HG03108 (cell line): ENCODE data around the gene HECTD2.
"Not testable (repeated sequence)": the region's sequence is repeated elsewhere in the genome, so short reads cannot be mapped to it uniquely, and the experiment has no call there.

Source experiments
- ATAC-seq: cut with Tn5 transposase; IDR thresholded peaks from one replicate; pipeline ENCODE4 v1.9.1; 2021; ENCODE audit warnings: moderate library complexity; ENCODE audit not compliant: unreplicated experiment

Gene HECTD2

GRCh38 chr10:91409869-91410637 is at the start of gene HECTD2:
HECTD2 (plus strand) TSS chr10:91410344; CDS start chr10:91410439, 95 bp downstream.
- peak; percentile 91 for ATAC-seq

GRCh38 chr10:91360461-91360860 is 49.7 kb upstream of the HECTD2 start:
- no peak for ATAC-seq

GRCh38 chr10:91365519-91365918 is 44.6 kb upstream of the HECTD2 start:
- not testable (repeated sequence) for ATAC-seq

GRCh38 chr10:91366704-91367103 is 43.4 kb upstream of the HECTD2 start:
- ATAC-seq, result no peak

- no peak for ATAC-seq
These were observed 43.0 kb upstream of the HECTD2 start for GRCh38 chr10:91367127-91367531.

- no peak for ATAC-seq
These were observed 42.6 kb upstream of the HECTD2 start for GRCh38 chr10:91367558-91367957.

GRCh38 chr10:91369978-91370589 is 40.1 kb upstream of the HECTD2 start:
- not testable (repeated sequence) for ATAC-seq

GRCh38 chr10:91374052-91374451 is 36.1 kb upstream of the HECTD2 start:
- no peak for ATAC-seq

- ATAC-seq, result no peak
These were observed 32.1 kb upstream of the HECTD2 start for GRCh38 chr10:91378061-91378460.

GRCh38 chr10:91380873-91381256 is 29.3 kb upstream of the HECTD2 start:
- no peak for ATAC-seq

- ATAC-seq, result no peak
These were observed 28.8 kb upstream of the HECTD2 start for GRCh38 chr10:91381257-91381891.

- no peak for ATAC-seq
These were observed 24.6 kb upstream of the HECTD2 start for GRCh38 chr10:91385306-91386085.

- ATAC-seq, result peak; percentile 88
These were observed 20.3 kb upstream of the HECTD2 start for GRCh38 chr10:91389636-91390512.

- not testable (repeated sequence) for ATAC-seq
These were observed 19.7 kb upstream of the HECTD2 start for GRCh38 chr10:91390513-91390825.

GRCh38 chr10:91391920-91392319 is 18.2 kb upstream of the HECTD2 start:
- no peak for ATAC-seq

GRCh38 chr10:91406322-91406721 is 3.8 kb upstream of the HECTD2 start:
- no peak for ATAC-seq

GRCh38 chr10:91409069-91409868 is 875 bp upstream of the HECTD2 start:
- ATAC-seq, result peak; percentile 22

GRCh38 chr10:91410638-91411371 is 661 bp downstream of the HECTD2 start:
- no peak for ATAC-seq

GRCh38 chr10:91411621-91412020 is 1.5 kb downstream of the HECTD2 start:
- ATAC-seq, result no peak
